ENCODE data around the gene CERS5.

- TF ChIP-seq MXI1 (IDR thresholded peaks at IDR 0.05; ENCODE audit: low read depth, low read length): no peak
- TF ChIP-seq CTCF (IDR thresholded peaks at IDR 0.05): no peak
- no peak for TF ChIP-seq MAX (IDR thresholded peaks at IDR 0.05; ENCODE audit: low read depth)
- TF ChIP-seq JUND (IDR thresholded peaks at IDR 0.05): no peak
- TF ChIP-seq RXRA (IDR thresholded peaks at IDR 0.05; ENCODE audit: borderline replicate concordance, low read depth): no peak
- TF ChIP-seq SMC3 (IDR thresholded peaks at IDR 0.05; ENCODE audit: low read depth, low read length): no peak
Observed at GRCh38 chr12:50185301-50185895, 18.2 kb upstream of the CERS5 start.
